Renal cortical epithelial cell (primary cell): ENCODE measurements around the gene FOXL3. TPM values are rescaled to one million over a fixed set of nuclear protein-coding genes. Genes with fewer than 3 reads are reported as not detected.
"Not testable (repeated sequence)": the region's sequence is repeated elsewhere in the genome, so short reads cannot be mapped to it uniquely, and the experiment has no call there.

Source experiments
- DNase-seq: peaks from one replicate; pipeline ENCODE4 v3.0.0-alpha.2; 2011; ENCODE audit warnings: low read depth
- total RNA-seq: library from RNA; depleted of rRNA; stranded (reverse); fragments of >200 nt; gene quantifications from 2 replicates; pipeline ENCODE4 v1.2.3, GENCODE V29; 2014

FOXL3 gene
- total RNA-seq, 1 donor from 2014 or later, result not detected

GRCh38 chr7:289209-289755, 688 bp upstream of the FOXL3 start:
- no peak for DNase-seq

GRCh38 chr7:290554-291372, 793 bp downstream of the FOXL3 start:
- DNase-seq, result no peak

- peak; percentile 31 for DNase-seq
Measured at GRCh38 chr7:291373-292092, 1.6 kb downstream of the FOXL3 start.

GRCh38 chr7:292226-292625, 2.3 kb downstream of the FOXL3 start:
- no peak for DNase-seq

- DNase-seq, result no peak
Measured at GRCh38 chr7:292826-293225, 2.9 kb downstream of the FOXL3 start.

GRCh38 chr7:293681-294439, 3.9 kb downstream of the FOXL3 start:
- DNase-seq, result no peak

GRCh38 chr7:294440-295154, 4.6 kb downstream of the FOXL3 start:
- DNase-seq, result no peak

GRCh38 chr7:295155-296154, 5.5 kb downstream of the FOXL3 start:
- no peak for DNase-seq

- no peak for DNase-seq
Measured at GRCh38 chr7:296373-296945, 6.5 kb downstream of the FOXL3 start.

GRCh38 chr7:297141-297540, 7.2 kb downstream of the FOXL3 start:
- DNase-seq, result not testable (repeated sequence)

GRCh38 chr7:297611-298374, 7.8 kb downstream of the FOXL3 start:
- no peak for DNase-seq

GRCh38 chr7:298375-298702, 8.4 kb downstream of the FOXL3 start:
- no peak for DNase-seq

- no peak for DNase-seq
Measured at GRCh38 chr7:298743-299142, 8.8 kb downstream of the FOXL3 start.

GRCh38 chr7:299169-299568, 9.2 kb downstream of the FOXL3 start:
- no peak for DNase-seq

GRCh38 chr7:299628-300027, 9.7 kb downstream of the FOXL3 start:
- DNase-seq, result no peak

- no peak for DNase-seq
Measured at GRCh38 chr7:300048-300447, 10.1 kb downstream of the FOXL3 start.

GRCh38 chr7:300546-301290, 10.7 kb downstream of the FOXL3 start:
- DNase-seq, result no peak

GRCh38 chr7:301291-302053, 11.5 kb downstream of the FOXL3 start:
- DNase-seq, result no peak
